Activated CD4-positive, alpha-beta T cell treated with anti-CD3 and anti-CD28 coated beads for 24 hours (primary cell): ENCODE data around the gene KCNE4.

ENCODE experiments used
- DNase-seq, 2 donors: peaks; one replicate each; pipeline ENCODE4 v3.0.0-alpha.2; 2020; ENCODE audit warnings: low read depth in 2 of 2

KCNE4 gene

DNA sequence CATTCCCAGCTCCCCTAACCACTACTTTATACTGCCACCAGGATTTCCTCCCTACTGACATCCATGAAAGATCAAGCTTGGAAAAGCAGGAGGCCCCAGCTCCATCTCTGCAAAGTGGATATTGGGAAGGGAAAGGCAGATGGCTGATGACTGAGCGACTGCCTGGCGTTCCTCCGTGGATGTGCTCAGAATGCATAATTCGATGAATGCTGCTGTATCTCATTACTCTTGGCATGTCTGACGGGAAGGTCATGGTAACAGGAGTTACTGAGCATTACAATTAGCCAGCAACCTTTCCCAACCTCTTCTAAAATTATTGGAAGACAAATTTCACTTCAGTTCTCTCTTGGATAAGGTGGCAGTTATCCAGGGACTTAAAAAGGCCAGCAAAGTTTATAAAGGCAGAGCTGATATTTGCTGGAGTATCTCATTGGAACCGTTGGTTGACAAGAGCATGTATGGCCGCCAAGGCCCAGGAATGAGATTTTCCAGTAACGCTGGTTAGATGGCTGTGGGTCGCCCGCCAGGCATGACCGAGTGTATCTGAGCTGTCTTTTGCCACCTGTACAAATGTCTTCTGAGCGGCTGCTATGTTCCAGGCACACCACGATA, 34.5 kb downstream of the KCNE4 start:
- no peak for DNase-seq

GRCh38 chr2:223087466-223087865, 35.5 kb downstream of the KCNE4 start:
- DNase-seq = no peak

DNA sequence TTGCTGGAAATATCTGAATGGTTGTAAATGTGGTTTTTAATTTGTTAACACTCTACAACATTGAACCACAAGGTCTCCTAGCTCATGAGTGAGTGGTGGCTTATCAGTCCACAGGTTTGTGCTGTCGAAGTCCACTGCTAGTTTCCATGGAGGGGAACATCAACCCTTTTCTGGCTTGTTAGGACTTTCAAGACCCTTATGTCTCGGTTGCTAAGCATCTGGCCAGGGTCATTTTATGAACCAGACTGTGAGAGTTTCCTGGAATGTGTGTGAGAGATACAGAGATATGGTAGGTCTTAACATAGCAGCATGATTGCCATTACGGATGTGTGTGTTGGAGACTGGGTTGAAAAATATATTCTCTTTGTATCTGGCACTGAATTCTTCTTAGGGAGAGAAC, 36.9 kb downstream of the KCNE4 start:
- no peak for DNase-seq

GRCh38 chr2:223090039-223090438, 38.0 kb downstream of the KCNE4 start:
- no peak for DNase-seq

GRCh38 chr2:223090540-223091235, 38.7 kb downstream of the KCNE4 start:
- DNase-seq = no peak

DNA sequence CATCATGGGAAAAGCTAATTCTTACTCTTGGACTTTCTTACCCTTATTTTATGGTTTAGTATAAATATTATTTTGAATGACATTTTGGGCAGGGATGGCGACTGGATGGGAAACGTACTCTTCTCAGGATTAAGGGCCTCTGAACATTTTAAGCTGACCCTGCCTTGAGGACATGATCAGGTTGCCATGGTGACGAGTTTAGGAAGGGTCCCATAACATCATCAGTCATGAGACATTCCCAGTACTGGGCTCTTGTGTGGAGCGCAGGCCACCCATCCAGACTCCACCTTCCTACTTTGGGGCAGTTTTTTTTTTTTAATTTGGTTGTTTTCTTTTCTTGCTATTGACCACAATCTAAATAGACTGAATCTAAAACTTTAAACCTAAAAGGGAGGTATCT, 40.7 kb downstream of the KCNE4 start:
- no peak for DNase-seq

DNA sequence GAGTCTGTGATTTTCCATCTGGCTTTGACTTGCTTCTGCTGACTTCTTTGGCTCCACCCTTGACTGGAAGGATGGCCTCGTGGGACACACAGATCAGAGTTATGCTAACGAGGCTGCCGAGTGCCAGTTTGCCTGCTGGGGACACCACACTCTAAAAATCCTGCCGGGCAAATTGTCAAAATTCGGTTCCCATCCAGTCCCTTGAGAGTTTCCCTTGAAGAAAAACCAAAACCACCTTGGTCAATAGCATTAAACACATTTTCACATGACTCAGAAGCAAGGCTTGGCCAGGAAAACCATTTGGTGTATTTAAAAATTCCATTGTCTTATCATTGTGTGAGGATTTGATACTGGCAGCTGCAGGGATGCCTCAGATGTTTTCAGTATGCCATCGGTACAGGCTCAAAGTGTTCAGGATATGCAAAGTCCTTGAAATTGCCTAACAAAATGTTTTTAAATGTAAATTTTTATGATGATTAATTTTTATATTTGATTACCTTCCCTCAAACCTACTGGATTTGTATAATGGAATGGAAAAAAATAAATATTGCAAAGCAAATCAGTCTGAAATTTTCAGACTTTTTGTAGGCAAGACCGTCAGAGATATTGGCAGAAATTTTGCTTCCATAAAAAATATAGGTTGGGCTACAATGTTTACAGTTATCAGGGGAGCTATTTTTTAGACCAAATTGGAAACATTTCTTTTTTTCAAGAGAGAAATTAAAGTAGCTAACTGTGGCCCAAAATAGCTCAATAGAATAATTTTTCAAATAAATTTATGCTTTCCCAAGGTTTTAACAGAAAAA, 41.6 kb downstream of the KCNE4 start:
- no peak for DNase-seq

DNA sequence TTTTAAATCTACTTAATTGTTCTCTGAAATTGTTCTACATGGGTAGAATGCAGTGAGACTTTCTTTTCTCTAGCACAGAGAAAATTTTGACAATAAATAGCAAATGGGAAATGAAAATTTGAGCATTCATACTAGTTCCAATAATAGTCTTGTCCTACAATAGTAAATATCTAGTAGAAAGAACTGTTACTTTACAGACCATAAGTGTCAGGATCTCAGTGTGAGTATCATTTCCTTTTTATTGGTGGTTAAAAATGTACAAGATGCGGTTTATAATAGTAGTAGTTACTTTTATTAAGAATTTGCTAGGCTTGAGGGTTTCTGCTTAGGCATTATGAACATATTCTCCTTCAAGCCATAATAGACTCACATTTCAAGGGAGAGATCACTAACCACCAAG, 43.2 kb downstream of the KCNE4 start:
- no peak for DNase-seq

GRCh38 chr2:223096235-223096970, 44.4 kb downstream of the KCNE4 start:
- no peak for DNase-seq

DNA sequence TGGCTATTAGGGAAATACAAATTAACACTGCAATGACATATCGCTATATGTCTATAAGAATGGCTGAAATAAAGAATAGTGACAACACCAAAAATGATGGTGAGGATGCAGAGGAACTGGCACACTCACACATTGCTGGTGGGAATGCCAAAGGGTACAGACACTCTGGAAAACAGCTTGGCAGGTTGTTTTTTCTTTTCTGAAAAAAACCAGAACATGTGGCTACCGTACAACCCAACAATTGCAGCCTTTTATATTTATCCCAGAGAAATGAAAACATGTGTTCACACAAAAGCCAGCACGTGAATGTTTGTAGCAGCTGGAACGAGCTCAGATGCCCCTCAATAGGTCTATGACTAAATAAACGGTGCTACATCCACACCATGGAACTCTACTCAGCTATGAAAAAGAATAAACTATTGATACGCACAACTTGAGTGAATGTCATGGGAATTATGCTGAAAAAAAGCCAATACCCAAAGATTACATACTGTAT, 45.9 kb downstream of the KCNE4 start:
- no peak for DNase-seq

- DNase-seq = no peak
Measured at GRCh38 chr2:223099561-223099960, 47.6 kb downstream of the KCNE4 start.

GRCh38 chr2:223100061-223100511, 48.1 kb downstream of the KCNE4 start:
- DNase-seq = no peak

DNA sequence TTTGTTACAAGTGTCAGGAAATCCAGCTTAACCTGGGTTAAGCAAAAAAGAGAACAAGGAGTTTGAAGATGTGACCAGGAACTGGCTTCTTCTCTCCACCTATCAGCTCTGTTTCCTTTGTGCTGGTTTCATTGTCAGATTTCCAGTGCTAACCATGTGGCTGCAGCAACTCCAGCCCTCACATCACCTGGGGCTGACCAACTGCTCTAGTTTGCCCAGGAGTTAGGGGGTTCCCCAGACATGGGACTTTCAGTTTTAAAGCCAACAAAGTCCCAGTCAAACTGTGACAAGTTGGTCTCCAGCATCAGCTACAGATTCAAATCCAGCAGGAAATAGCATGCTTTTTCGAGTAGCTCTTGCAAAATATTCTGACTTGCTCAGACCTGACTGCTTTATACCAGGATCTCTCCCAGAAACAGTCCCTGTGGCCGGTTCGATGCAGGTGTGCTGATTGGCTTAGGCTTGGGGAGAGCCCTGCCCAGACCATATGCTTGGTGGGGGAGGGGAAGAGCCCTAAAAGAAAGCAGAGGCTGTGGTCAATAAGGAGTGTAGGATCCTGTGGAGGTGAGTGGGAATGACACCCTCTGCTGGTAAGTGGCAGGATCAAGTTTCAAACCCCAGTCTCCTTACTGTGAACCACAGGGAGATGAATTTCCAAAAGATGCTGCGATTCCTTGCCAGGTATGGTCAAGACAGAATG, 49.5 kb downstream of the KCNE4 start:
- DNase-seq = no peak

GRCh38 chr2:223102040-223102400, 50.0 kb downstream of the KCNE4 start:
- DNase-seq = no peak

DNA sequence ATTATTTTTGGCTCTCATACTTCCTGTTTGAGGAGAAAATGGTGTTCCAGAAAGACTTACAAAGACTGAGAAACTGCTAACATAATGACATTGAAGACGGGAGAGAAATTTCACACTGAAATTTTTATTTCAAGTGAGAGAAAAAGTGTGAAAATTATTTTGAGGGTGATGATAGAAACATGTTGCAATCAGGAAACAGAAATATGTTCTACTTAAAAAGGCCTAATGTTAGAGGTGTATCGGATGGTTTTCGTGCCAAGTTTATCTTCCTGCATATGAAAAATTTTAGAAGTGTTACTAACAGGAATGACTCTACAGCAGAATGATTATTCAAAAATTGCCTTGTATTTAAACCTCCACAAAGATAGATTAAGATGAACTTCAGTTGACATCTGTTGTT, 50.5 kb downstream of the KCNE4 start:
- DNase-seq = no peak

DNA sequence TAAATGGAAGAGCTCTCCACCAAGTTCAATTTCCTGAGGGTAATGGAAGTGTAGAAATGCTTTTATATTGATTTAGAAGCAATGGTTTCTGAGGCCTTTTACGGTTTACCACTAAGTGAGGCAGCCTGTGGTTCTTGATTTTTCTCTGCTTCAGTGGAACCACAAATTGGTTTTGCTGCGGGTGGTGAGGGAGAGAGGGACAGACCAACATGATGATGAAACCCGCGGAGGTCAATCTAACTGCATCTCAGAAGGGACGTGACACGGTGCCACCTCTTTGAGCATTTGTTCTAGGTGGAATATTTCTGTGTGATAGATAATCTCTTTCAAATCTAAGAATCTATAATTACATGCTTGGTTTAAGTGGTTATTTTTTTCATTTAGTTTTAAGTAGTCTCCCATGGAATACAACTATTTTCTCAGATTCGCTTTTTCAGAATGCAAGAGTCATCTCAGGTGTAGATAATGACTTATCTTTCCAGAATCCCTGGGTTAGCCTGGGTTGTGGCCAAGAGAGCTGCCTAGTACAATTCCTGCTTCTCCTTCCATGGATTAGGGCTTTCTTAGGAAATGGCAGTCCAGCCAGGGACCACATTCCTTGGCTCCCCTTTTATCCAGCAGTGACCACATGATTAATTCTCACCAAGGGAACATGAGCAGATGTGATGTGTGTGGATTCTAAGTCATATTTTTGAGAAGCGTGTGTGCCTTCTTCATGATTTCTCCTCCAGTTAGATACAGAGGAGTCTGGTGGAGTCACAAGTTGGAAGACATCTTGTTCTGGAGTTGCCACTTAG, 52.5 kb downstream of the KCNE4 start:
- no peak for DNase-seq
